Breast epithelium (tissue), 4 donors: ENCODE measurements around the gene CDK5RAP2. TPM values are rescaled to one million over a fixed set of nuclear protein-coding genes. Genes with fewer than 3 reads are reported as not detected.

Source experiments
- DNase-seq, 2 donors: peaks; one replicate each; pipeline ENCODE4 v3.0.0-alpha.2; 2019; ENCODE audit warnings: low spot score in 2 of 2
- H3K27ac ChIP-seq, 2 donors: fragments of 200-600 bp; sonication (generic) in 1 of 2; one replicate each; pipeline ENCODE4 v1.5.1; 2016 to 2019; ENCODE audit warnings: mild to moderate bottlenecking in 1 of 2
- H3K27me3 ChIP-seq, 2 donors: fragments of 200-600 bp; sonication (generic) in 1 of 2; one replicate each; pipeline versions ENCODE4 v1.5.1 to v1.6.0; 2017 to 2019; ENCODE audit warnings: control low read depth in 1 of 2, mild to moderate bottlenecking in 1 of 2
- H3K36me3 ChIP-seq: fragments of 200-600 bp; one replicate; pipeline ENCODE4 v1.5.1; 2019
- H3K4me1 ChIP-seq, 2 donors: fragments of 200-600 bp; sonication (generic); one replicate each; pipeline ENCODE4 v1.5.1; 2016 to 2019; ENCODE audit warnings: control low read depth in 1 of 2
- H3K4me3 ChIP-seq, 3 donors: fragments of 200-600 bp; sonication (generic); 1 replicate in 2 of 3; 2 replicates in 1 of 3; pipeline ENCODE4 v1.5.1; 2016 to 2019; ENCODE audit warnings: mild to moderate bottlenecking in 3 of 3, moderate library complexity in 2 of 3
- H3K9me3 ChIP-seq, 2 donors: fragments of 200-600 bp; sonication (generic) in 1 of 2; one replicate each; pipeline ENCODE4 v1.5.1; 2016 to 2019; ENCODE audit warnings: control low read depth in 1 of 2
- POLR2A ChIP-seq: fragments of 450-650 bp; IDR thresholded peaks from one replicate; pipeline ENCODE4 v1.6.1; 2016; ENCODE audit warnings: antibody characterized with exemption, mild to moderate bottlenecking, moderate library complexity
- POLR2AphosphoS5 ChIP-seq, 3 donors: sonication (generic); formaldehyde crosslinking; IDR thresholded peaks; one replicate each; pipeline ENCODE4 v1.6.1; 2017; ENCODE audit warnings: antibody characterized with exemption in 3 of 3
- intact Hi-C: fragments of 100-400 bp; cut with DNase I; formaldehyde crosslinking; loops from one replicate; pipeline ENCODE4 v1.15.1; 2023; ENCODE audit warnings: low total_unique reads
- total RNA-seq, 3 donors: library from RNA; depleted of rRNA; stranded (reverse); fragments of >200 nt; gene quantifications; one replicate each; pipeline ENCODE4 v1.1.0, GENCODE V29; 2016
- TF ChIP-seq, protein P1 (sequence below), 3 donors: fragments of 450-650 bp; IDR thresholded peaks; one replicate each; pipeline ENCODE4 v1.5.1; 2016 to 2017; ENCODE audit warnings: antibody characterized with exemption in 3 of 3, mild to moderate bottlenecking in 3 of 3, moderate library complexity in 3 of 3

The CDK5RAP2 gene
- total RNA-seq, 3 donors from 2014 or later, result 44.5 to 77.4 (median 60.6) TPM

DNA sequence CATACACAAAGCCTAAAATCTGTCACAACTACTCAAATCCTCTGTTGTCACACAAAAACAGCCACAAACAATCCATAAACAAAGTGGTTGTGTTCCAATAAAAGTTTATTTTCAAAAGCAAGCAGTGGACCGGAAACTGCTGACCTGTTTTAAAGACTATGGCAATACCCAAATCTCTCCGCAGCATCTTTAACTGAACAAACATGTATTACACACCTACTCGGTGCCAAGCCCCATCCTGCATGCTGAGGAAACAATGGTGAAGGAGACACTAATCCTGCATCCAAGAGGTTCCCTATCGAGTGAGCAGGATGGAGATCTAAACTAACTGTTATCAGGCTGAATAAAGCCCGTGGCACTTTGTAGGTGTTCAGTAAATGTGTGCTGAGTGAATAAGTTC is 11.2 kb downstream of the CDK5RAP2 start:
- no peaks in the 10 kb centered on the region for H3K27me3 ChIP-seq
- no peak for DNase-seq
- peaks cover 4% of the 10 kb centered on the region for H3K36me3 ChIP-seq
- no peak overlapping the region for H3K27ac ChIP-seq
- TF ChIP-seq POLR2AphosphoS5 (IDR thresholded peaks at IDR 0.05) (no peak), POLR2A (no peak)
- TF ChIP-seq, protein P1, sequence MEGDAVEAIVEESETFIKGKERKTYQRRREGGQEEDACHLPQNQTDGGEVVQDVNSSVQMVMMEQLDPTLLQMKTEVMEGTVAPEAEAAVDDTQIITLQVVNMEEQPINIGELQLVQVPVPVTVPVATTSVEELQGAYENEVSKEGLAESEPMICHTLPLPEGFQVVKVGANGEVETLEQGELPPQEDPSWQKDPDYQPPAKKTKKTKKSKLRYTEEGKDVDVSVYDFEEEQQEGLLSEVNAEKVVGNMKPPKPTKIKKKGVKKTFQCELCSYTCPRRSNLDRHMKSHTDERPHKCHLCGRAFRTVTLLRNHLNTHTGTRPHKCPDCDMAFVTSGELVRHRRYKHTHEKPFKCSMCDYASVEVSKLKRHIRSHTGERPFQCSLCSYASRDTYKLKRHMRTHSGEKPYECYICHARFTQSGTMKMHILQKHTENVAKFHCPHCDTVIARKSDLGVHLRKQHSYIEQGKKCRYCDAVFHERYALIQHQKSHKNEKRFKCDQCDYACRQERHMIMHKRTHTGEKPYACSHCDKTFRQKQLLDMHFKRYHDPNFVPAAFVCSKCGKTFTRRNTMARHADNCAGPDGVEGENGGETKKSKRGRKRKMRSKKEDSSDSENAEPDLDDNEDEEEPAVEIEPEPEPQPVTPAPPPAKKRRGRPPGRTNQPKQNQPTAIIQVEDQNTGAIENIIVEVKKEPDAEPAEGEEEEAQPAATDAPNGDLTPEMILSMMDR (IDR thresholded peaks at IDR 0.05), result no peak
- intact Hi-C loops, result no loop called here
- no peaks in the 10 kb centered on the region for H3K9me3 ChIP-seq
- no peak overlapping the region for H3K4me3 ChIP-seq
- peaks cover 0 to 6% of the 10 kb centered on the region in 2 donors for H3K4me1 ChIP-seq

DNA sequence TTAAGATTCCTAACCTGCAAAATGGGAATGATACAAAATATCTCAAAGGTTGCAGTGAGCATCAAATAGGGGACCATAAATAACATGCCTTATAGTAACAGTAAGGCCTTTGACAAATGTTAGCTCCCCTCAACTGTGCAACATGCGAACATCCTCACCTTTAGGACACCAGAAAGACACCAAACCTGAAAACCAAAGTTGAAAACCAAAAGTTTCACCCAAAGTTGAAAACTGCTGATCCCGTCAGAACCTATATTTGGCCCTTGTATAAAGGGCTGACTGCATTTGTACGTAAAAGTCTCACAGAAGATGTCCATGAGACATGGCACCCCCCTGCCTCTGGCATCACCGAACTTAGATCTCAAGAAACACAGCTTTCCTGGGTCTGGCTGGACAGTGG is 12.1 kb downstream of the CDK5RAP2 start:
- no peak overlapping the region for H3K27ac ChIP-seq
- DNase-seq, result no peak
- H3K4me3 ChIP-seq, result no peak overlapping the region
- H3K27me3 ChIP-seq, result no peaks in the 10 kb centered on the region
- TF ChIP-seq POLR2A (no peak), POLR2AphosphoS5 (IDR thresholded peaks at IDR 0.05) (no peak)
- TF ChIP-seq, protein P1 (IDR thresholded peaks at IDR 0.05), result no peak
- peaks cover 4% of the 10 kb centered on the region for H3K36me3 ChIP-seq
- no peaks in the 10 kb centered on the region for H3K9me3 ChIP-seq
- H3K4me1 ChIP-seq, result peaks cover 0 to 6% of the 10 kb centered on the region in 2 donors
- intact Hi-C loops, result no loop called here

DNA sequence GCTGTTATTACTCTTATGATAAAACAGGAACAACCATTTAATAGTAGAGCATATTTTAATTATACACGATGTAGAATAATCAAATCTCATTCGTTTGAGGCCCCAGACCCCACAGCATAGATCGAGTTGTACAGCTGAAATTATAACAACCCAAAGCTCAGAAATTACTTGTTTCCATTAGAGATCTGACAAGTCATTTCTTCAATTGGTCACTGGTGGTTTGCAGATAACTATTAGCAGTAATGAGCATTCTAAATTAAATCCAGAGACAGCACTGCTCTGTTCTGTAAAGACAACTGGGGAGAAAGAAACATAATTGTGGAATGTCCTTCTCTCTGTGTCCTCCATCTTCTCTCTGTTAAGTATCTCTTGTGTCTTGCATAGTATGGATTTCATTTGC is 12.9 kb downstream of the CDK5RAP2 start:
- H3K9me3 ChIP-seq, result no peaks in the 10 kb centered on the region
- H3K36me3 ChIP-seq, result peaks cover 4% of the 10 kb centered on the region
- H3K4me1 ChIP-seq, result peaks cover 0 to 6% of the 10 kb centered on the region in 2 donors
- no peak overlapping the region for H3K4me3 ChIP-seq
- TF ChIP-seq POLR2AphosphoS5 (IDR thresholded peaks at IDR 0.05), result no peak
- no peak for TF ChIP-seq POLR2A
- TF ChIP-seq, protein P1 (IDR thresholded peaks at IDR 0.05), result no peak
- DNase-seq, result no peak
- no peaks in the 10 kb centered on the region for H3K27me3 ChIP-seq
- intact Hi-C loops, result no loop called here
- no peak overlapping the region for H3K27ac ChIP-seq

DNA sequence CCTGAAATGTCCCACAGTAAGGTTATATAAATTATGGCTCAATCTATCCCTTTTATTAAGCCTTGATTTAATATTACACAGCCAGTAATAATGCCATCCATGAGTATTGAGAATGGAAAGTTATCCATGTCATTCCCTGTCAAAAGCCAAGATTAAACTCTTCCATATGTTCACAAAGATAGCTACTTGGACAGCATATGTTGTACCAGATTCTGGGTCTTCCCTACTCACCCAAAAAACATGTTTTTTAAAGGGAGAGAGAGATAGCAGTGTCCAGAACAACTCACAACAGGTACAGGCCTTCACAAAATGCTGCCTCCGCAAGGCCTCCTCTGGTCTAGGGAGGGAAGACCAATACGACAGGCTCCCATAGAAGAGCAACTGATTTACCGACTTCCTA is 15.4 kb downstream of the CDK5RAP2 start:
- DNase-seq, result no peak
- intact Hi-C loops, result no loop called here
- Histone ChIP-seq H3K4me1 (no peaks in the 10 kb centered on the region), H3K27ac (no peak overlapping the region), H3K27me3 (no peaks in the 10 kb centered on the region), H3K36me3 (peaks cover 4% of the 10 kb centered on the region), H3K4me3 (no peak overlapping the region), H3K9me3 (no peaks in the 10 kb centered on the region)
- TF ChIP-seq POLR2A, result no peak
- TF ChIP-seq, protein P1 (IDR thresholded peaks at IDR 0.05), result no peak
- TF ChIP-seq POLR2AphosphoS5 (IDR thresholded peaks at IDR 0.05), result no peak

DNA sequence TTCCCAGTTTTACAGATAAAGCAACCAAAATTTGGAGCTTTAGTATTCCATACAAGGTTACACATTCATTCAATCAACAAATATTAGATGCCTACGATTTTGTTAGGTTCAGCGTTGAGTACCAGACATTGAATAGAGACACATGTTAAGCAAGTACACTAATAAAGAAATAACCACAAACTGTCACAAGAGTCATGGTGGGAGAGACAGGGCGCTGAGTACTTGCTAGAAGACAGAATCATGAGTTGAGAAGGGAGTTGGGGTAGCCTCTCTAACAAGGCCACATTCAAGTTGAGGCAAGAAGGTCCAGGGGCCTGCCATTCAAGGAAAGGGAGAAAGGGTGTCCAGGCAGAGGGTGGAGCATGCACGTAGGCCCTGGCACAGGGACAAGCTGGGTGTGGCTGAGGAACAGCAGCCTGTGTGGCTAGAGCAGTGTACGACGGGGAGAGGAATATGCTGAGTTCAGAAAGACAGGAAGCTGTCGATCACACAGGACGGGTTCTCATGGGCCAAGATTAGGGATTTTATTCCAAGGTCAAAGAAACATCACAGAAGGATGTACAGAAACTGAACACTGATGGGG is 17.0 kb downstream of the CDK5RAP2 start:
- Histone ChIP-seq H3K9me3 (no peaks in the 10 kb centered on the region), H3K4me3 (no peak overlapping the region), H3K36me3 (peaks cover 4% of the 10 kb centered on the region), H3K27me3 (no peaks in the 10 kb centered on the region), H3K27ac (no peak overlapping the region), H3K4me1 (no peaks in the 10 kb centered on the region)
- peak in 1 of 2 donors; percentile 59 for DNase-seq
- TF ChIP-seq POLR2AphosphoS5 (IDR thresholded peaks at IDR 0.05) (no peak), POLR2A (no peak)
- TF ChIP-seq, protein P1 (IDR thresholded peaks at IDR 0.05), result no peak
- intact Hi-C loops, result no loop called here
